Measurements from ENCODE around the gene EPB41L5.

GRCh38 chr2:120177973-120178372, 165.1 kb downstream of the EPB41L5 start:
- TF ChIP-seq CTCF (IDR thresholded peaks at IDR 0.05) (no peak), POLR2A (IDR thresholded peaks at IDR 0.05) (no peak), EP300 (IDR thresholded peaks at IDR 0.05) (no peak)

All from stomach (tissue), 4 donors.